Measurements from ENCODE around the gene ITGA11.

GRCh38 chr15:68421798-68422402 is 10.1 kb downstream of the ITGA11 start:
- no peak for TF ChIP-seq CTCF (IDR thresholded peaks at IDR 0.05)
- TF ChIP-seq POLR2AphosphoS5 (IDR thresholded peaks at IDR 0.05), result no peak
- TF ChIP-seq POLR2A (IDR thresholded peaks at IDR 0.05; ENCODE audit: low read depth), result no peak
- TF ChIP-seq EP300 (IDR thresholded peaks at IDR 0.05), result no peak
